Measurements from ENCODE around the gene TIE1. TPM values are rescaled to one million over a fixed set of nuclear protein-coding genes. Genes with fewer than 3 reads are reported as not detected.

The TIE1 gene
- total RNA-seq (2011; cell fraction: chromatin; rRNA removed; ENCODE audit: low replicate concordance): 0.46 and 3.1 TPM in 2 replicates
- 1.6 and 4.2 TPM in 2 replicates for total RNA-seq (2011; cell fraction: nucleolus; rRNA removed)
- 0.81 and 2.3 TPM in 2 replicates for total RNA-seq (2011; cell fraction: nucleoplasm; rRNA removed)
- total RNA-seq (2014; rRNA removed) (0.14 and 0.16 TPM in 2 replicates), total RNA-seq (2014; rRNA removed; fragmentation: Illumina TruSeq; extraction: Trizol) (not detected in 2 replicates), total RNA-seq (2015; rRNA removed; fragmentation: Illumina TruSeq; extraction: Trizol) (0.04 TPM in 1 of 2 replicates, not detected in the other), total RNA-seq (2021) (0.20 and 0.31 TPM in 2 replicates), polyA plus RNA-seq (2011; rRNA removed) (0.32 and 0.49 TPM in 2 replicates), polyA plus RNA-seq (2014; fragmentation: Illumina TruSeq; extraction: Trizol) (0.07 and 0.17 TPM in 2 replicates), polyA plus RNA-seq (2014; fragmentation: Nextera tagmentation; extraction: Ambion mirVana) (not detected), polyA plus RNA-seq (2014; rRNA removed) (0.08 and 0.66 TPM in 2 replicates), polyA minus RNA-seq (2011; rRNA and poly(A)+ RNA removed) (1.2 TPM in 1 of 2 replicates, not detected in the other), Bru-seq, nascent RNA (percentile 17 among the genes with signal in this experiment), BruChase-seq, experiment 1, labeled RNA remaining after a 2-hour chase (percentile 5 among the genes with signal in this experiment), BruChase-seq, experiment 2, labeled RNA remaining after a 6-hour chase (percentile 14 among the genes with signal in this experiment)
- polyA plus RNA-seq (2011; cell fraction: cytosol; rRNA removed): 0.09 and 1.1 TPM in 2 replicates
- polyA plus RNA-seq (2011; cell fraction: nucleus; rRNA removed): 0.59 and 3.8 TPM in 2 replicates
- polyA plus RNA-seq (2012): 0.30 and 0.54 TPM in 2 replicates
- polyA minus RNA-seq (2011; cell fraction: cytosol; rRNA and poly(A)+ RNA removed): 1.4 TPM in 1 of 2 replicates, not detected in the other
- 0.67 and 0.94 TPM in 2 replicates for polyA minus RNA-seq (2011; cell fraction: nucleus; rRNA and poly(A)+ RNA removed)
- long read RNA-seq, experiment 1: 0 reads
- long read RNA-seq, experiment 2: 0 reads
- long read RNA-seq, experiment 3: 0 reads

DNA sequence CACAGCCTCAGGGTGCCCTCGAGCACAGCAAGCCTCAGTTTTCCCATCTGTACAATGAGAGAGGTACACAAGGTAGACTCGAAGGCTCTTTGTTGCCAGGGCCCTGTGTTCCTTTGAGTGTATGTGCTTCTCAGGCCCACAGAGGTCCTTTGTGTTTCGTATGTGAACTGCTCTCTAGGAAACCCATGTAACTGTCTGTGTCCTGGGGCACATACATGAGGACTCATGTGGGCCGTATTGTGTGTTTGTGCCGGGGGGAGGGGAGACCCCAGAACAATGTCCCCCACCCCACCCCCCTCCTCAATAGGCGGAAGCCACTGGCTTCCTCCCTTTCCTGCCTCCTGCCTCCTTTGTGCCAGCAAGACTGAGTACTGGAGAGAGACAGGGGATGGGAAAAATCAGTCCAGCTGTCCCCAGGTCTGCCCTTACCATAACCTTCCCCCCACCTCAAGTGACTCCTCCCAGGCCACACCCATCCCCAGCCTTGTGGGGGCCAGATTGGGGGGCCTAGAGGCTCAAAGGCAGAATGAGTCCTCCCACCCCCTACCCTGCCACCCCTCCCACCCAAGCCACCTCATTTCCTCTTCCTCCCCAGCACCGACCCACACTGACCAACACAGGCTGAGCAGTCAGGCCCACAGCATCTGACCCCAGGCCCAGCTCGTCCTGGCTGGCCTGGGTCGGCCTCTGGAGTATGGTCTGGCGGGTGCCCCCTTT is at the start of gene TIE1:
TIE1 (plus strand) TSS at position 605 of the 717 bp plus-strand sequence; CDS start at position 695, 90 bp downstream.
- Histone ChIP-seq H3K79me2 (ENCODE audit: control insufficient read depth, insufficient read depth, low read length) (no peaks in the 10 kb centered on the region), H3K27ac (ENCODE audit: extremely low read depth, low read depth, low read length) (no peak within 1 kb of the TSS), H3K27me3 (ENCODE audit: control insufficient read depth in 2 of 2, insufficient read depth in 2 of 2, low read length in 2 of 2) (peaks cover 21 to 48% of the 10 kb centered on the region in 2 experiments), H3K36me3 (ENCODE audit: control insufficient read depth, insufficient read depth, low read length) (no peaks in the 10 kb centered on the region), H2AFZ (ENCODE audit: low read depth, low read length) (no peak within 1 kb of the TSS), H3K9ac (ENCODE audit: insufficient read depth in 1 of 2, low read depth in 2 of 2, low read length in 2 of 2) (peak within 1 kb of the TSS in 1 of 2 experiments; percentile 7; a peak in 1 of 4 replicates), H3K4me2 (ENCODE audit: insufficient read depth, low read length) (no peak within 1 kb of the TSS), H4K20me1 (replicated peaks; ENCODE audit: control insufficient read depth, insufficient read depth, low read length) (peaks cover 4% of the 10 kb centered on the region; the same call in 1 of the 2 replicates), H3K4me3 (no peak within 1 kb of the TSS), H3K4me1 (replicated peaks in 1 of 2; ENCODE audit: control insufficient read depth in 2 of 2, insufficient read depth in 2 of 2, low read length in 2 of 2) (peaks cover 4 to 10% of the 10 kb centered on the region in 2 experiments; a peak in 4 of 5 replicates), H3K9me1 (ENCODE audit: control insufficient read depth, insufficient read depth, low read length) (no peaks in the 10 kb centered on the region), H3K9me3 (replicated peaks; ENCODE audit: control insufficient read depth, insufficient read depth, low read depth, low read length) (no peaks in the 10 kb centered on the region)
- DNase-seq (ENCODE audit: extremely low read depth in 1 of 4, low spot score in 3 of 4): no peak
- no TSS peak for BruUV-seq (replicated peaks)
- ChIA-PET CTCF (ENCODE audit: low intra/inter-chr PET ratio) (no interaction called here), POLR2A (no interaction called here)
- FAIRE-seq: no peak
- intact Hi-C loops (cut with micrococcal nuclease): no loop called here
- WGBS (ENCODE audit: insufficient coverage, low coverage, missing lambda C conversion rate): 14% methylated on average over 10 of the region's 10 CpGs
- in situ Hi-C loops (cut with MboI): no loop called here
- ATAC-seq: no peak
- TF ChIP-seq NRF1 (conservative IDR thresholded peaks at IDR 0.05 in 1 of 2, IDR thresholded peaks at IDR 0.05 in 1 of 2) (no peak), KLF10 (CRISPR knock-in tag; IDR thresholded peaks at IDR 0.05) (no peak), TBL1XR1 (IDR thresholded peaks at IDR 0.05; ENCODE audit: low read length in 2 of 2) (no peak), ADNP (tag; IDR thresholded peaks at IDR 0.05) (no peak), DNMT1 (IDR thresholded peaks at IDR 0.05) (no peak), ZBTB8A (IDR thresholded peaks at IDR 0.05; ENCODE audit: partially characterized antibody) (no peak), EHMT2 (IDR thresholded peaks at IDR 0.05) (no peak), HDAC1 (IDR thresholded peaks at IDR 0.05) (no peak), CBX3 (IDR thresholded peaks at IDR 0.05; ENCODE audit: borderline replicate concordance in 1 of 2, low read length in 2 of 2) (no peak), SIN3B (IDR thresholded peaks at IDR 0.05; ENCODE audit: low read depth) (no peak), ZFP36 (IDR thresholded peaks at IDR 0.05; ENCODE audit: low read depth, low read length, partially characterized antibody) (no peak)
- TF ChIP-seq, protein P1, sequence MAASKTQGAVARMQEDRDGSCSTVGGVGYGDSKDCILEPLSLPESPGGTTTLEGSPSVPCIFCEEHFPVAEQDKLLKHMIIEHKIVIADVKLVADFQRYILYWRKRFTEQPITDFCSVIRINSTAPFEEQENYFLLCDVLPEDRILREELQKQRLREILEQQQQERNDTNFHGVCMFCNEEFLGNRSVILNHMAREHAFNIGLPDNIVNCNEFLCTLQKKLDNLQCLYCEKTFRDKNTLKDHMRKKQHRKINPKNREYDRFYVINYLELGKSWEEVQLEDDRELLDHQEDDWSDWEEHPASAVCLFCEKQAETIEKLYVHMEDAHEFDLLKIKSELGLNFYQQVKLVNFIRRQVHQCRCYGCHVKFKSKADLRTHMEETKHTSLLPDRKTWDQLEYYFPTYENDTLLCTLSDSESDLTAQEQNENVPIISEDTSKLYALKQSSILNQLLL (CRISPR knock-in tag; IDR thresholded peaks at IDR 0.05; ENCODE audit: borderline replicate concordance): no peak
- TF ChIP-seq, protein P2, sequence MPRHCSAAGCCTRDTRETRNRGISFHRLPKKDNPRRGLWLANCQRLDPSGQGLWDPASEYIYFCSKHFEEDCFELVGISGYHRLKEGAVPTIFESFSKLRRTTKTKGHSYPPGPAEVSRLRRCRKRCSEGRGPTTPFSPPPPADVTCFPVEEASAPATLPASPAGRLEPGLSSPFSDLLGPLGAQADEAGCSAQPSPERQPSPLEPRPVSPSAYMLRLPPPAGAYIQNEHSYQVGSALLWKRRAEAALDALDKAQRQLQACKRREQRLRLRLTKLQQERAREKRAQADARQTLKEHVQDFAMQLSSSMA (CRISPR knock-in tag; IDR thresholded peaks at IDR 0.05): no peak
- TF ChIP-seq, protein P3, sequence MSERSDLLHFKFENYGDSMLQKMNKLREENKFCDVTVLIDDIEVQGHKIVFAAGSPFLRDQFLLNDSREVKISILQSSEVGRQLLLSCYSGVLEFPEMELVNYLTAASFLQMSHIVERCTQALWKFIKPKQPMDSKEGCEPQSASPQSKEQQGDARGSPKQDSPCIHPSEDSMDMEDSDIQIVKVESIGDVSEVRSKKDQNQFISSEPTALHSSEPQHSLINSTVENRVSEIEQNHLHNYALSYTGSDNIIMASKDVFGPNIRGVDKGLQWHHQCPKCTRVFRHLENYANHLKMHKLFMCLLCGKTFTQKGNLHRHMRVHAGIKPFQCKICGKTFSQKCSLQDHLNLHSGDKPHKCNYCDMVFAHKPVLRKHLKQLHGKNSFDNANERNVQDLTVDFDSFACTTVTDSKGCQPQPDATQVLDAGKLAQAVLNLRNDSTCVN (CRISPR knock-in tag; IDR thresholded peaks at IDR 0.05): no peak
